Activated CD8-positive, alpha-beta memory T cell treated with anti-CD3 and anti-CD28 coated beads for 4 hours (primary cell): ENCODE results near the gene LGR6.

Source experiments
- DNase-seq, 2 donors: peaks; one replicate each; pipeline ENCODE4 v3.0.0-alpha.2; 2020; ENCODE audit warnings: low read depth in 2 of 2

Gene LGR6

GRCh38 chr1:202200669-202201068 is 7.1 kb downstream of the LGR6 start:
- no peak for DNase-seq

- DNase-seq = no peak
These were observed 7.7 kb downstream of the LGR6 start for GRCh38 chr1:202201266-202201665.

- DNase-seq = no peak
These were observed 8.4 kb downstream of the LGR6 start for GRCh38 chr1:202201971-202202370.

DNA sequence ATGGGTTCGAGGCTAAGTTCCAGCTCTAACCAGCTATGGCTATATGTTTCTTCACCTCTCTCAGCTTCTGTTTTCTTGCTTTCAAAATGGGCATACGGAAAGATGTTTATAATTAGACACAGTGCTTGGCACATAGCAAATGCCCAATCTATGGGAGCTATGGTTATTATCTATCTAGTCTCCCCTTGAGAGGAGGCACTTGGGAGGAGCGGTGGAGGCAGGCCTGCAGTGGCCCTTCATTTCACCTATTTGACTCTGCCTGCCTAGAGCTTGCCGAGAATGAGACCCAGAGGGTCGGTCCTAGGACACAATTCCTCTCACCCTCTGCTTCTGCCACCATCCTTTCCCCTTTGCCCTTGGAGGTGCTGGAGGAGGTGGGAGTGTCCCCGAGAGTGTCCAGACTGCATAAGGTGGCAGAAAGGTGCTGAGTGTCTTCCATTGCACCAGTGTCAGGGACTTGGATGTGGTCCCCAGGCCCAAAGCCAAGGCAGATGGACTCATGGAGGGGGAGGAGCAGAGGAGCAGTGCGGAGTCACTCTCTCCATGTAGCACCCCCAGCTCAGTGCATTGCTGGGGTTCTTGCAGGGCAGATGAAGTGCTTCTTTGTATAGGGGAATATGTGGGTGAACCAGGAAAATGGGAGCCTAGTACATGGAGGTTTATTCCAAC is 9.0 kb downstream of the LGR6 start:
- no peak for DNase-seq

- DNase-seq = peak in 1 of 2 donors; percentile 11
These were observed 9.8 kb downstream of the LGR6 start for GRCh38 chr1:202203238-202204039.

DNA sequence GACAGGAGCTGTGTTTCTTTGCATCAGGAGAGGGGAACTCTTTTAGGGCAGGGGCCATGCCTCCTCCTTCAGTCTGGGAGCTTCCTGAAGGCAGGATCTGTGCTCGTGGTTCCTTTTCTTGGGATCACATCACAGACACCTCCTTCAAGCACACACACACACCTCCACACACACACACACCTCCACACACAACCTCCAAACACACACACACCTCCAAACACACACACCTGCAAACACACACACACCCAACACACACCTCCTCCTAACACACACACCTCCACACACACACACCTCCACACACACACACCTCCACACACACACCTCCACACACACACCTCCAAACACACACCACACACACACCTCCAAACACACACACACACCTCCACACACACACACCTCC is 10.5 kb downstream of the LGR6 start:
- no peak for DNase-seq

DNA sequence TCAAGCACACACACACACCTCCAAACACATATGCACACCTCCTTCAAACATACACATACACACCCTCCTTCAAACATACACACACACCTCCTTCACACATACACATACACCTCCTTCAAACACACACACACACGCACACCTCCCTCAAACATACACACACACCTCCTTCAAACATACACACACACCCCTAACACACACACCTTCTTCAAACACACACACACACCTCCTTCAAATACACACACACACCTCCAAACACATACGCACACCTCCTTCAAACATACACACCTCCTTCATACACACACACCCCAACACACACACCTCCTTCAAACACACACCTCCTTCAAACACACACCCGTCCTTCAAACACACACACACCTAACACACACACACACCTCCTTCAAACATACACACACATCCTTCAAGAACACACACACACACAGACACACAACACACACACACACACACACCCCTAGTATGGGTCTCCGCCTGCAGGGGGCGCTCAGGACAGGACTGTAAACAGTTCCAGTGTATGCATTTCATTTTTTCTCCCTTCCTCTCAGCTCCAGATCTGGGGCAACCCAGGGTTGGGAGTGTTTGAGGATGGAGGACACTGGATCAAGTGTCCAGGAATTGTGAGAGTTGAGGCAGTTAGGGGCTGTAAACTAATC is 12.1 kb downstream of the LGR6 start:
- DNase-seq = no peak

DNA sequence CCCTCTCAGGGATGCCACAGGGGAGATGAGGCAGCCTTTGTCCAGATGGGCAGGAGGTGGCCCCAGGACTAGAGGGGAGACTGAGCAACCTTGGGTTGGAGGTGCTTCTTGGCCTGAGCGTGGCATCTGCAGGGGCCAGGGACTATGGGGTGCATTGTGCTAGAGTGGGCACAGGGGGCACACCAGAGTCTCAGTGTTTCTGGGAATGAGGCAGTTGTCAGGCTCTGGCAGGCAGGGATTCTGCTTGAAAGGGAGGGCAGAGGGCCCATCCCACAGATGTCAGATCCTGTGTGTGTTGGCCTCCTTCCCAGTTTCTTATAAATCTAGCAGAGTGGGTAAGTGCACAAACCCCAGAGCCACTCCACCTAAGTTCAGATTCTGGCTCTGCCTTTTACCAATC is 13.7 kb downstream of the LGR6 start:
- DNase-seq = no peak

GRCh38 chr1:202208351-202208857 is 14.8 kb downstream of the LGR6 start:
- DNase-seq = no peak

- DNase-seq = no peak
These were observed 16.8 kb downstream of the LGR6 start for GRCh38 chr1:202210385-202210784.

DNA sequence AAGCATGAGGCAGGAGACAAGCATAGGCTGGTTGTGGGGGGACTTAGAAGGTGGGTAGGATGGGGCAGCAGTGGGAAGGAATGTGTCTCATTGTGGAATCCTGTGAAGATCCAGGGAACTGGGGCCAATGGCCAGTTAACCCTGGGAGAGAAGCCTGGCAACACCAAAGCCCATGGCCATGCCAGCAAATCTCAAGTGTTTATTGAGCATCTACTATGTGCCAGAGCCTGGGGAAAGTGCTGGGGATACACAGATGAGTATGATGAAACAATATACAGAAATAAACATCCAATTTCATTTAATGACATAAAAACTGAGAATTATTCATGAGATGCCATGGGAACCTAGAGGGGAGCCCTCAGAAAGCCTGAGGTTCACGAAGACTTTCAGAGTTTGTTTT is 17.4 kb downstream of the LGR6 start:
- no peak for DNase-seq

GRCh38 chr1:202212787-202213186 is 19.2 kb downstream of the LGR6 start:
- no peak for DNase-seq

DNA sequence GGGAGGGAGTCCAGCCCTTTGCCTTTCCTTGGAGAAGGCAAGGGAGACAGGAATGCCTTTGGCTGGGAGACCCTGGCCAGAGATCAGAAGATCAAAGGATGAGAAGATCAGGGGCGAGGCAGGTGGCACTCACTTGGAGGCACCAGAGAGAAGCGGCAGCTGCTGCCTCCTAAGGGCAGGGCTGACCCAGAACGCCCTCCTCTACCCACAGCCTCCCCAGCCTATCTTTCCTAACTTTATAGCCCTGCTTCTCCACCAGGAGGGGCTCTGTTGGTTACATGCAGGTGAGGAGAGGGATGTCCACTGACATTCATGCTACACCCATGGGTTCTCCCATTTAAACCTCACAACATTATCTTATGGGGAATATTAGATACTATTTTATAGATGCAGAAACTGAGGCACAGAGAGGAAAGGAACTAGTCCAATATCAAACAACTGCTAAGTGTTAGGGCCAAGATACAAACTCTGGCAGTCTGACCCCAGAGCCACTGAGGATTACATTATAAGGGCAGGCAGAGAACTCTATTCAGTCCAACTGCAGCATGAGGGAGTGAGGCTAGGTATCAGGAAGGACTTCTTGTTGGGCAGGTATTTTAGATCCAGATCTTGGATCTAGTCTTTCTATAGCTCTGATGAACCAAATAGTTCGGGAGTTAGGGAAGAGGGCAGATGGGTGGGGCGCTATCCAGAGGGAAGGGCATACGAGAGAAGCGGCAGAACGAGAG is 19.9 kb downstream of the LGR6 start:
- DNase-seq = no peak

DNA sequence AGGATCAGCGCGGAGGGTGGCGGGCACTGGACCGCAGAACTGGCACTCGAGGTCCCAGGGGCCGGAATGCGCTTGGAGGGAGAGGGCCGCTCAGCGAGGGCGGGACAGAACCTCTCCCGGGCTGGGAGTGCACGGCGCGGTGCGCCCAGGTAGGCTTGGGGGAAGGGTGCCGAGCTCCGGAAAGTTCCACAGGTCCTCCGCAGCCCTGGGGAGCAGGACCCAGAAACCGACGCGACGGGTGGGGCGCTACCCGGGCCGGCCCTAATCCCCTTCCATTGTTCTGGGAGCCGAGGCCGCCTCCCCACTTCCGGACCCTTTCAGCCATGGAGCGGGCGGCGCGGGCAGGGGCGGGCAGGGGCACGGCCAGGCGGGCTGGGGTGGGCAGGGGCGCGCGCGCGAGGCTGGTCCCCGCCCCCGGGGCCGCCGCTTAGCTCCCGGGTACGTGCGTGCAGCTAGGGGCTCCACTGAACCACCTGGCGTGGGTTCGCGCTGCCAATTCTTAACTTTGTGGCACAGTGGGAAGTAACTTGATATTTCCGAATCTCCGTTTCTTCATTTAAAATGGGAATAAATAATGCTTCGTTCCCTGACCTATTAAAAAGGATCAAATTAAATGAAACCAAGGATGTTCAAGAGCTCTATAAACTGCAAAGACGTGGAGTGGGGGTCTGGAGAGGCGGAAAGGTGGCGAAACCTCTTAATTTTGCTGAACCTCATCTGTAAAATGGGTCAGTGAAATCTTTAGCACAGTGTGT is 20.7 kb downstream of the LGR6 start:
- no peak for DNase-seq

DNA sequence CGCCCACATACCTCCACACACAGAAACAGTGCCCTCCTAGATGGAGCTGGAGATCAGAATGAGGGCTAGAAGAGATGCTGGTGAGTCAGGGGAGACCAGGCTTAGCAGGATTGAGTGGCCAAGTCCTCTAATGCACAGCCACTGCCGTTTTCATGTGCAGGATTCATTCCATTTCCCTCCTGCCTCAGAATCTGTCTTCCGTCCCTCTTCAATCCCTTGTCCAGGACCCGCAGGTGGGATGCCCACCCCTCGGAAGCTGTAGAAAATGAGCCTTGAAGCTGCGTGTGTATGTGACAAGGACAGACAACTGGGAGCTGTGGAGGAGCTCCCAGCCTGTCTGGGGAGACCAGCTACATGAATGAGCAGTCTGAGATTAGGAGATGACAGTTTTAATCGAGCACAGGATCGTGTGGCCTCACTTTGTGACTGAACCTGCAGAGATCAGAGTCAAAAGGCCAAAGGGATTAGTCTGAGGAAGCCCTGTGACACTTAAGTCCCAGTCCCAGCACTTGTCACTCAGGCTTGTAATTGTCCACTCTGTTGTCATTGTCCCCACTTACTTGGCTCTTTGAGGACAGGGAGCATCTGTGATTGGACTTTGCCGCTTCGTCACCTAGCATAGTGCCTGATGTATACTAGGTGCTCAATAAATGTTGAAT is 22.0 kb downstream of the LGR6 start:
- no peak for DNase-seq

- DNase-seq = no peak
These were observed 23.1 kb downstream of the LGR6 start for GRCh38 chr1:202216691-202217090.

GRCh38 chr1:202217516-202217915 is 23.9 kb downstream of the LGR6 start:
- DNase-seq = no peak

GRCh38 chr1:202217951-202218350 is 24.4 kb downstream of the LGR6 start:
- no peak for DNase-seq

DNA sequence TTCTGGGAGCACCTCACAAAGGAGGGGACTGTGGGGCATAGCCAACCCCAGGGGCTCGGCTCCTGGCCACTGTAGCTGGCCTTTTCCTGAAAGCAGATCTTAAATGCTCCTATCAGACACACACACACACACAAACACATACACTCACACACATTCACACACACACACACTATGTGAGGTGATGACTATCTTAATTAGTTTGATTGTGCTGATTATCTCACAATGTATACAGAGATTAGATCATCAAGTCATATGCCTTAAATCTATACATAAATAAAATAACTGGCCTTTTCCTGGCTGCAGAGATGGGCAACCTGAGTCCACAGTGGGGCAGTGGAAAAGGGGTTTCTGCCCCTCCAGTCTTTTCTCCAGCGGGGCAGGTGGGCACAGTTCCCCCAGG is 27.1 kb downstream of the LGR6 start:
- DNase-seq = no peak
